ENCODE results near the gene TBK1.

DNA sequence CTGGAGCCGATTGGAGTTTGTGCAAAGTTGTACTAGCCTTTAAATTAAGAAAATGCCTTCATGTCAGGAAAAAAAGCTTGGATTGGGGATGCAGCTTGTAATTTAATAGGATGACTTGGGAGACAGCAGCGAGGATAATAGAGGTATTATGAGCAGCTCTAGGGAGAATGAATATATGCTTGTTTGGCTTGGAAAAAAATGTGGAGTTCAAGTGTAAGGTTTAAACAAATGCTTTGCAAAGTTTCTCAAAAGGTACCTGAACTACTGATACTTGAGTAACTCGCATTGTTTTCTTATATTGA lies 93.1 kb downstream of the TBK1 start:
- TF ChIP-seq, protein P1, sequence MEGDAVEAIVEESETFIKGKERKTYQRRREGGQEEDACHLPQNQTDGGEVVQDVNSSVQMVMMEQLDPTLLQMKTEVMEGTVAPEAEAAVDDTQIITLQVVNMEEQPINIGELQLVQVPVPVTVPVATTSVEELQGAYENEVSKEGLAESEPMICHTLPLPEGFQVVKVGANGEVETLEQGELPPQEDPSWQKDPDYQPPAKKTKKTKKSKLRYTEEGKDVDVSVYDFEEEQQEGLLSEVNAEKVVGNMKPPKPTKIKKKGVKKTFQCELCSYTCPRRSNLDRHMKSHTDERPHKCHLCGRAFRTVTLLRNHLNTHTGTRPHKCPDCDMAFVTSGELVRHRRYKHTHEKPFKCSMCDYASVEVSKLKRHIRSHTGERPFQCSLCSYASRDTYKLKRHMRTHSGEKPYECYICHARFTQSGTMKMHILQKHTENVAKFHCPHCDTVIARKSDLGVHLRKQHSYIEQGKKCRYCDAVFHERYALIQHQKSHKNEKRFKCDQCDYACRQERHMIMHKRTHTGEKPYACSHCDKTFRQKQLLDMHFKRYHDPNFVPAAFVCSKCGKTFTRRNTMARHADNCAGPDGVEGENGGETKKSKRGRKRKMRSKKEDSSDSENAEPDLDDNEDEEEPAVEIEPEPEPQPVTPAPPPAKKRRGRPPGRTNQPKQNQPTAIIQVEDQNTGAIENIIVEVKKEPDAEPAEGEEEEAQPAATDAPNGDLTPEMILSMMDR (IDR thresholded peaks at IDR 0.05; ENCODE audit: low read depth, low read length): no peak
- no peak for TF ChIP-seq POLR2A (IDR thresholded peaks at IDR 0.05; ENCODE audit: extremely low read depth, insufficient read length)
- no peak for TF ChIP-seq MAX (IDR thresholded peaks at IDR 0.05; ENCODE audit: low read depth, low read length)

All from NB4 (cell line).